Colonic mucosa (tissue), 4 donors: ENCODE measurements around the gene KCNJ5. TPM values are rescaled to one million over a fixed set of nuclear protein-coding genes. Genes with fewer than 3 reads are reported as not detected.

ENCODE experiments used
- DNase-seq: peaks from one replicate; pipeline ENCODE4 v3.0.0-alpha.2; 2020
- H3K27ac ChIP-seq: fragments of 200-600 bp; one replicate; pipeline ENCODE4 v1.8.0; 2021
- H3K27me3 ChIP-seq: fragments of 200-600 bp; one replicate; pipeline ENCODE4 v1.8.0; 2021
- H3K36me3 ChIP-seq: fragments of 200-600 bp; one replicate; pipeline ENCODE4 v1.8.0; 2021
- H3K4me1 ChIP-seq: fragments of 200-600 bp; one replicate; pipeline ENCODE4 v1.8.0; 2021; ENCODE audit warnings: mild to moderate bottlenecking
- H3K4me3 ChIP-seq: fragments of 200-600 bp; one replicate; pipeline ENCODE4 v1.8.0; 2021
- H3K9ac ChIP-seq, 2 donors: one replicate each; pipeline ENCODE4 v1.7.0; 2013; ENCODE audit warnings: control low read depth in 2 of 2, low read depth in 2 of 2, low read length in 2 of 2
- H3K9me3 ChIP-seq: fragments of 200-600 bp; one replicate; pipeline ENCODE4 v1.8.0; 2021
- CTCF ChIP-seq: fragments of 200-600 bp; IDR thresholded peaks from one replicate; pipeline ENCODE4 v1.8.0; 2022; ENCODE audit warnings: antibody characterized with exemption, mild to moderate bottlenecking
- intact Hi-C: fragments of 100-400 bp; cut with DNase I; formaldehyde crosslinking; loops from one replicate; pipeline ENCODE4 v1.14.1; 2022
- total RNA-seq, 2 donors: library from RNA; stranded (reverse); fragmentation: NEBNext Ultra II Directional in 1 of 2; extraction: Animal tissue kit (Norgen Biotek cat#: 25700) in 1 of 2; gene quantifications; one replicate each; pipeline ENCODE4 v1.2.1, GENCODE V29; 2021
- donor health status: healthy.
- donor health status: DM: no; HTN: no; CAD: no.
- donor health status: DM: no; HTN: no; CAD: no.

KCNJ5 gene
- total RNA-seq, 2 donors from 2014 or later = 0.15 to 0.66 TPM

GRCh38 chr11:128940156-128940555 is 49.0 kb downstream of the KCNJ5 start:
- no peak for TF ChIP-seq CTCF
- Histone ChIP-seq H3K4me3 (no peak overlapping the region), H3K9ac (no peak overlapping the region), H3K27ac (no peak overlapping the region), H3K4me1 (no peaks in the 10 kb centered on the region), H3K9me3 (no peaks in the 10 kb centered on the region), H3K27me3 (no peaks in the 10 kb centered on the region), H3K36me3 (no peaks in the 10 kb centered on the region)
- DNase-seq = no peak
- intact Hi-C loops = no loop called here

GRCh38 chr11:128940603-128941002 is 49.4 kb downstream of the KCNJ5 start:
- Histone ChIP-seq H3K36me3 (no peaks in the 10 kb centered on the region), H3K9me3 (no peaks in the 10 kb centered on the region), H3K4me3 (no peak overlapping the region), H3K27me3 (no peaks in the 10 kb centered on the region), H3K4me1 (no peaks in the 10 kb centered on the region), H3K27ac (no peak overlapping the region), H3K9ac (no peak overlapping the region)
- intact Hi-C loops = no loop called here
- DNase-seq = no peak
- TF ChIP-seq CTCF = no peak

- intact Hi-C loops = no loop called here
- Histone ChIP-seq H3K9ac (no peak overlapping the region), H3K36me3 (no peaks in the 10 kb centered on the region), H3K4me1 (no peaks in the 10 kb centered on the region), H3K4me3 (no peak overlapping the region), H3K27me3 (no peaks in the 10 kb centered on the region), H3K27ac (no peak overlapping the region), H3K9me3 (no peaks in the 10 kb centered on the region)
- no peak for TF ChIP-seq CTCF
- no peak for DNase-seq
Observed at GRCh38 chr11:128941110-128941509, 50.0 kb downstream of the KCNJ5 start.

- TF ChIP-seq CTCF = no peak
- intact Hi-C loops = no loop called here
- Histone ChIP-seq H3K9me3 (no peaks in the 10 kb centered on the region), H3K27ac (no peak overlapping the region), H3K4me1 (no peaks in the 10 kb centered on the region), H3K36me3 (no peaks in the 10 kb centered on the region), H3K27me3 (no peaks in the 10 kb centered on the region), H3K4me3 (no peak overlapping the region), H3K9ac (no peak overlapping the region)
- DNase-seq = no peak
Observed at GRCh38 chr11:128941573-128942271, 50.6 kb downstream of the KCNJ5 start.

- Histone ChIP-seq H3K4me3 (no peak overlapping the region), H3K9me3 (no peaks in the 10 kb centered on the region), H3K36me3 (no peaks in the 10 kb centered on the region), H3K9ac (no peak overlapping the region), H3K4me1 (no peaks in the 10 kb centered on the region), H3K27ac (no peak overlapping the region), H3K27me3 (no peaks in the 10 kb centered on the region)
- TF ChIP-seq CTCF = no peak
- intact Hi-C loops = no loop called here
- no peak for DNase-seq
Observed at GRCh38 chr11:128942272-128942612, 51.1 kb downstream of the KCNJ5 start.
